HL-60/S4 treated with phorbol 12-myristate 13-acetate at 8.2 ng/mL for 4 days and 3 days (cell line): Measurements from ENCODE around the gene SUCO.
"Not testable (repeated sequence)": the region's sequence is repeated elsewhere in the genome, so short reads cannot be mapped to it uniquely, and the experiment has no call there.

ENCODE experiments used
- in situ Hi-C: fragments of 300-500 bp; cut with MboI; formaldehyde crosslinking; loops from 2 replicates; pipeline ENCODE4 v1.15.0; 2022; ENCODE audit warnings: low sequenced_read_pairs

The SUCO gene

GRCh38 chr1:172603816-172604215 lies 70.9 kb downstream of the SUCO start:
- in situ Hi-C loops = no loop called here

- in situ Hi-C loops = no loop called here
These were observed 72.7 kb downstream of the SUCO start for GRCh38 chr1:172605641-172606040.

- in situ Hi-C loops = no loop called here
These were observed 74.2 kb downstream of the SUCO start for GRCh38 chr1:172607145-172607544.

- in situ Hi-C loops = no loop called here
These were observed 75.2 kb downstream of the SUCO start for GRCh38 chr1:172608098-172608601.

GRCh38 chr1:172609528-172609927 lies 76.6 kb downstream of the SUCO start:
- in situ Hi-C loops = no loop called here

- in situ Hi-C loops = loop anchor here (10.0 kb wide), 1 partner anchor 92 kb away; no protein-coding TSS in a partner anchor
These were observed 79.5 kb downstream of the SUCO start for GRCh38 chr1:172612478-172612877.

- in situ Hi-C loops = loop anchor here (10.0 kb wide), 1 partner anchor 92 kb away; no protein-coding TSS in a partner anchor
These were observed 80.3 kb downstream of the SUCO start for GRCh38 chr1:172613294-172613693.

- in situ Hi-C loops = loop anchor here (10.0 kb wide), 1 partner anchor 89 kb away; no protein-coding TSS in a partner anchor
These were observed 83.2 kb downstream of the SUCO start for GRCh38 chr1:172616195-172616594.

GRCh38 chr1:172616636-172617035 lies 83.7 kb downstream of the SUCO start:
- in situ Hi-C loops = loop anchor here (10.0 kb wide), 1 partner anchor 88 kb away; no protein-coding TSS in a partner anchor

GRCh38 chr1:172620603-172621002 lies 87.7 kb downstream of the SUCO start:
- in situ Hi-C loops = not testable (repeated sequence)

GRCh38 chr1:172622541-172622940 lies 89.6 kb downstream of the SUCO start:
- in situ Hi-C loops = no loop called here

- in situ Hi-C loops = no loop called here
These were observed 90.8 kb downstream of the SUCO start for GRCh38 chr1:172623748-172624147.

GRCh38 chr1:172626845-172627244 lies 93.9 kb downstream of the SUCO start:
- in situ Hi-C loops = no loop called here

- in situ Hi-C loops = no loop called here
These were observed 94.8 kb downstream of the SUCO start for GRCh38 chr1:172627702-172628101.

- in situ Hi-C loops = no loop called here
These were observed 95.5 kb downstream of the SUCO start for GRCh38 chr1:172628401-172628800.

- in situ Hi-C loops = no loop called here
These were observed 96.2 kb downstream of the SUCO start for GRCh38 chr1:172629170-172629569.

GRCh38 chr1:172629638-172630037 lies 96.7 kb downstream of the SUCO start:
- in situ Hi-C loops = no loop called here

- in situ Hi-C loops = no loop called here
These were observed 97.3 kb downstream of the SUCO start for GRCh38 chr1:172630056-172630818.

- in situ Hi-C loops = no loop called here
These were observed 97.9 kb downstream of the SUCO start for GRCh38 chr1:172630868-172631267.

GRCh38 chr1:172637522-172637921 lies 104.6 kb downstream of the SUCO start:
- in situ Hi-C loops = no loop called here

- in situ Hi-C loops = no loop called here
These were observed 105.3 kb downstream of the SUCO start for GRCh38 chr1:172638249-172638648.
